Liver (tissue), 9 donors: Measurements from ENCODE around the gene CERT1. TPM values are rescaled to one million over a fixed set of nuclear protein-coding genes. Genes with fewer than 3 reads are reported as not detected.

Experiments
- DNase-seq: peaks from one replicate; pipeline ENCODE4 v3.0.0-alpha.2; 2017; ENCODE audit warnings: low spot score
- H3K27ac ChIP-seq, 2 donors: one replicate each; pipeline ENCODE4 v1.7.0; 2013; ENCODE audit warnings: inconsistent platforms in 2 of 2, low read length in 2 of 2, control low read depth in 1 of 2, low read depth in 1 of 2, mild to moderate bottlenecking in 1 of 2
- H3K27me3 ChIP-seq, 4 donors: one replicate each; pipeline versions ENCODE4 v1.6.1 to v1.7.0; 2013; ENCODE audit warnings: low read length in 3 of 4, inconsistent platforms in 1 of 4, mild to moderate bottlenecking in 1 of 4, moderate library complexity in 1 of 4; ENCODE audit not compliant: control insufficient read depth in 4 of 4, insufficient read depth in 4 of 4
- H3K36me3 ChIP-seq, 4 donors: one replicate each; pipeline versions ENCODE4 v1.6.1 to v1.7.0; 2013; ENCODE audit warnings: low read length in 3 of 4, mild to moderate bottlenecking in 3 of 4, low read depth in 1 of 4, moderate library complexity in 1 of 4; ENCODE audit not compliant: control insufficient read depth in 4 of 4, insufficient read depth in 3 of 4
- H3K4me1 ChIP-seq, 4 donors: one replicate each; pipeline versions ENCODE4 v1.6.1 to v1.7.0; 2013; ENCODE audit warnings: low read length in 3 of 4, mild to moderate bottlenecking in 3 of 4, moderate library complexity in 1 of 4; ENCODE audit not compliant: control insufficient read depth in 4 of 4, insufficient read depth in 4 of 4
- H3K4me3 ChIP-seq, 3 donors: one replicate each; pipeline versions ENCODE4 v1.6.1 to v1.7.0; 2013; ENCODE audit warnings: low read length in 3 of 3, control low read depth in 1 of 3, low read depth in 1 of 3, mild to moderate bottlenecking in 1 of 3
- H3K9ac ChIP-seq, 2 donors: one replicate each; pipeline ENCODE4 v1.7.0; 2013; ENCODE audit warnings: low read length in 2 of 2, mild to moderate bottlenecking in 2 of 2, moderate library complexity in 2 of 2, control low read depth in 1 of 2, low read depth in 1 of 2
- H3K9me3 ChIP-seq, 4 donors: one replicate each; pipeline versions ENCODE4 v1.6.1 to v1.7.0; 2013; ENCODE audit warnings: low read length in 3 of 4; ENCODE audit not compliant: control insufficient read depth in 4 of 4
- EGR1 ChIP-seq, 2 donors: IDR thresholded peaks; 2 replicates each; pipeline ENCODE4 v1.6.1; 2016 to 2018; ENCODE audit warnings: antibody characterized with exemption in 2 of 2, low read depth in 2 of 2
- FOXA1 ChIP-seq: IDR thresholded peaks from 2 replicates; pipeline ENCODE4 v1.6.1; 2016; ENCODE audit warnings: antibody characterized with exemption
- GABPA ChIP-seq, 2 donors: IDR thresholded peaks in 1 of 2; conservative IDR thresholded peaks in 1 of 2; 2 replicates each; pipeline ENCODE4 v1.6.1; 2016; ENCODE audit warnings: antibody characterized with exemption in 2 of 2, mild to moderate bottlenecking in 1 of 2, moderate library complexity in 1 of 2
- RAD21 ChIP-seq, 2 donors: IDR thresholded peaks; 2 replicates each; pipeline ENCODE4 v1.6.1; 2016; ENCODE audit warnings: antibody characterized with exemption in 2 of 2, mild to moderate bottlenecking in 2 of 2
- REST ChIP-seq: IDR thresholded peaks from 2 replicates; pipeline ENCODE4 v1.6.1; 2016; ENCODE audit warnings: antibody characterized with exemption, mild to moderate bottlenecking
- YY1 ChIP-seq: IDR thresholded peaks from 2 replicates; pipeline ENCODE4 v1.6.1; 2016; ENCODE audit warnings: antibody characterized with exemption, mild to moderate bottlenecking
- WGBS: extraction: QIAGEN DNeasy Blood & Tissue Kit; methylation state at CpG from one replicate; pipeline ENCODE4 v1.1.7; 2013; 5-methylcytosine and 5-hydroxymethylcytosine counted together
- polyA plus RNA-seq, 2 donors: library from polyadenylated mRNA; stranded (reverse) in 1 of 2; unstranded in 1 of 2; fragments of 200-250 nt in 1 of 2; fragments of >200 nt in 1 of 2; fragmentation: Nextera tagmentation in 1 of 2; extraction: Ambion mirVana in 1 of 2; gene quantifications; one replicate each; pipeline versions ENCODE4 v1.2.1 to v1.2.3, GENCODE V29; 2013 to 2015
- total RNA-seq, 2 donors: library from RNA; depleted of rRNA; stranded (reverse); fragments of >200 nt; gene quantifications; one replicate each; pipeline ENCODE4 v1.2.3, GENCODE V29; 2014
- TF ChIP-seq, protein P1 (sequence below): fragments of 150-350 bp; IDR thresholded peaks from 2 replicates; pipeline ENCODE4 v1.5.1; 2017; ENCODE audit warnings: improper control_type of control experiment, low read depth, low read length; ENCODE audit not compliant: missing input control
- TF ChIP-seq, protein P2 (sequence below): IDR thresholded peaks from 2 replicates; pipeline ENCODE4 v1.6.1; 2016; ENCODE audit warnings: antibody characterized with exemption
- donor health status: healthy.
- donor health status: healthy.
- donor health status: healthy.
- donor health status: healthy.
- donor health status: healthy.

Gene CERT1
- total and polyA plus RNA-seq, 4 donors: 11.4 to 25.1 (median 16.8) TPM

GRCh38 chr5:75412111-75412990 lies 99.1 kb downstream of the CERT1 start:
- H3K4me3 ChIP-seq: no peak overlapping the region
- no peaks in the 10 kb centered on the region for H3K4me1 ChIP-seq
- WGBS: 77% methylated on average over 4 of the region's 4 CpGs
- H3K27ac ChIP-seq: no peak overlapping the region
- no peak for DNase-seq
- TF ChIP-seq EGR1 (IDR thresholded peaks at IDR 0.05; ENCODE audit: low read depth in 2 of 2) (no peak), FOXA1 (no peak), RAD21 (IDR thresholded peaks at IDR 0.05) (peak in 1 of 2 donors; percentile 17), REST (no peak)
- no peaks in the 10 kb centered on the region for H3K27me3 ChIP-seq
- no peak overlapping the region for H3K9ac ChIP-seq
- H3K9me3 ChIP-seq: no peaks in the 10 kb centered on the region
- peaks cover 0 to 17% (median 0%) of the 10 kb centered on the region in 4 donors for H3K36me3 ChIP-seq

DNA sequence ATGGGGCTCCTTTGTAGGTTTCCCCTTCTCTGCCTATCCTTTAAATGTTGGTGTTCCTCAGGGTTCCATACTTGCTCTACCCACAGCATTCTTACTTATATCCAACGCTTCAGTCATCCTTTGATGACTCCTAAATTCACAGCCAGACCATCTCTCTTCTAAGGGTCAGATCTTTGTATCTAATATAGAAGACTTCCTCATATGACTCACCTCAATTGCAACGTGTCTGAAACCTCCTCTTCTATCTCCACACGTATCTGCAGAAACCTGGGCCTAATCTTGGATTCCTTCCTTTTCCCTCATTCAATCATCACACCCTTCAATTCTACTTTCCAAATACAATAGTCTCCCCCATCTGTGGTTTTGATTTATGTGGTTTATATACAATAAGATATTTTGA lies 106.1 kb downstream of the CERT1 start:
- TF ChIP-seq, protein P1, sequence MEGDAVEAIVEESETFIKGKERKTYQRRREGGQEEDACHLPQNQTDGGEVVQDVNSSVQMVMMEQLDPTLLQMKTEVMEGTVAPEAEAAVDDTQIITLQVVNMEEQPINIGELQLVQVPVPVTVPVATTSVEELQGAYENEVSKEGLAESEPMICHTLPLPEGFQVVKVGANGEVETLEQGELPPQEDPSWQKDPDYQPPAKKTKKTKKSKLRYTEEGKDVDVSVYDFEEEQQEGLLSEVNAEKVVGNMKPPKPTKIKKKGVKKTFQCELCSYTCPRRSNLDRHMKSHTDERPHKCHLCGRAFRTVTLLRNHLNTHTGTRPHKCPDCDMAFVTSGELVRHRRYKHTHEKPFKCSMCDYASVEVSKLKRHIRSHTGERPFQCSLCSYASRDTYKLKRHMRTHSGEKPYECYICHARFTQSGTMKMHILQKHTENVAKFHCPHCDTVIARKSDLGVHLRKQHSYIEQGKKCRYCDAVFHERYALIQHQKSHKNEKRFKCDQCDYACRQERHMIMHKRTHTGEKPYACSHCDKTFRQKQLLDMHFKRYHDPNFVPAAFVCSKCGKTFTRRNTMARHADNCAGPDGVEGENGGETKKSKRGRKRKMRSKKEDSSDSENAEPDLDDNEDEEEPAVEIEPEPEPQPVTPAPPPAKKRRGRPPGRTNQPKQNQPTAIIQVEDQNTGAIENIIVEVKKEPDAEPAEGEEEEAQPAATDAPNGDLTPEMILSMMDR: no peak
- TF ChIP-seq YY1 (no peak), EGR1 (IDR thresholded peaks at IDR 0.05; ENCODE audit: low read depth in 2 of 2) (no peak), GABPA (IDR thresholded peaks at IDR 0.05 in 1 of 2, conservative IDR thresholded peaks at IDR 0.05 in 1 of 2) (no peak)
- TF ChIP-seq, protein P2, sequence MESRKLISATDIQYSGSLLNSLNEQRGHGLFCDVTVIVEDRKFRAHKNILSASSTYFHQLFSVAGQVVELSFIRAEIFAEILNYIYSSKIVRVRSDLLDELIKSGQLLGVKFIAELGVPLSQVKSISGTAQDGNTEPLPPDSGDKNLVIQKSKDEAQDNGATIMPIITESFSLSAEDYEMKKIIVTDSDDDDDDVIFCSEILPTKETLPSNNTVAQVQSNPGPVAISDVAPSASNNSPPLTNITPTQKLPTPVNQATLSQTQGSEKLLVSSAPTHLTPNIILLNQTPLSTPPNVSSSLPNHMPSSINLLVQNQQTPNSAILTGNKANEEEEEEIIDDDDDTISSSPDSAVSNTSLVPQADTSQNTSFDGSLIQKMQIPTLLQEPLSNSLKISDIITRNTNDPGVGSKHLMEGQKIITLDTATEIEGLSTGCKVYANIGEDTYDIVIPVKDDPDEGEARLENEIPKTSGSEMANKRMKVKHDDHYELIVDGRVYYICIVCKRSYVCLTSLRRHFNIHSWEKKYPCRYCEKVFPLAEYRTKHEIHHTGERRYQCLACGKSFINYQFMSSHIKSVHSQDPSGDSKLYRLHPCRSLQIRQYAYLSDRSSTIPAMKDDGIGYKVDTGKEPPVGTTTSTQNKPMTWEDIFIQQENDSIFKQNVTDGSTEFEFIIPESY: no peak
- DNase-seq: no peak
- no peaks in the 10 kb centered on the region for H3K4me1 ChIP-seq
- H3K36me3 ChIP-seq: peaks cover 0 to 14% (median 10%) of the 10 kb centered on the region in 4 donors
- H3K9me3 ChIP-seq: no peaks in the 10 kb centered on the region
- H3K4me3 ChIP-seq: no peak overlapping the region
- WGBS: 86% methylated on average over 3 of the region's 3 CpGs
- H3K27ac ChIP-seq: no peak overlapping the region
- H3K9ac ChIP-seq: no peak overlapping the region
- H3K27me3 ChIP-seq: no peaks in the 10 kb centered on the region
